IPS-18c (cell line): ENCODE data around the gene C9orf153.

Experiments
- H3K4me3 ChIP-seq: 2 replicates; pipeline ENCODE4 v1.7.0; 2013; ENCODE audit warnings: low read depth, mild to moderate bottlenecking, low read length, moderate library complexity; ENCODE audit not compliant: insufficient read depth
- H3K9me3 ChIP-seq: one replicate; pipeline ENCODE4 v1.6.1; 2013; ENCODE audit warnings: mild to moderate bottlenecking, low read length, moderate library complexity; ENCODE audit not compliant: control insufficient read depth, insufficient read depth

C9orf153 gene

DNA sequence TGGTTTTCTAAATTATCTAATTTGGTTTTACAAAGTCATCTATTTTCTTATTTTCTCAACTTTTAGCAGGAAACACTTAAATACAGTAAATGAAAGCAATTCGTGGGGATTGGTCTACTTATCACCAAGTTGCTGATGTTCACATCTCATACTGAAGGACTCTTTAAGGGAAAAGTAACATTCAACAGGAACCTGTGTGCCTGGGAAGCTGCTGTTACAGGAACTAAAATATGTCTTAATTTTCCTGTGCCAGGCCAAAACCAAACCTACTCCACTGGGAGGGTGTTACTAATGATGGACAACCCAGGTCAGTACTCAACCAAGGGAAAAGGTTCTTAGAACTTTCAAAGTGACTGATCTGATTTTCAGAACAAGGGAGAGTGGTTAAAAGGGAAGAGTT lies 17.6 kb upstream of the C9orf153 start:
- H3K4me3 ChIP-seq, result no peak overlapping the region
- H3K9me3 ChIP-seq, result no peaks in the 10 kb centered on the region

DNA sequence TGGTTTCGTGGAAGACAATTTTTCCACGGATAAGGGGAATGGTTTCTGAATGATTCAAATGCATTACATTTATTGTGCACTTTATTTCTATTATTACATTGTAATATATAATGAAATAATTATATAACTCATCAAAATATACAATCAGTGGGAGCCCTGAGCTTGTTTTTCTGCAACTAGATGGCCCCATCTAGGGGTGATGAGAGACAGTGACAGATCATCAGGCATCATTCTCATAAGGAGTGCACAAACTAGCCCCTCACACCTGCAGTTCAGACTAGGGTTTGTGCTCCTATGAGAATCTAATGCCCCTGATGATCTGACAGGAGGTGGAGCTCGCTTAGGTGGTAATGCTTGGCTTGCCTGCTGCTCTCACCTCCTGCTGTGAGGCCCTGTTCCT lies 16.5 kb upstream of the C9orf153 start:
- H3K4me3 ChIP-seq, result no peak overlapping the region
- H3K9me3 ChIP-seq, result no peaks in the 10 kb centered on the region

DNA sequence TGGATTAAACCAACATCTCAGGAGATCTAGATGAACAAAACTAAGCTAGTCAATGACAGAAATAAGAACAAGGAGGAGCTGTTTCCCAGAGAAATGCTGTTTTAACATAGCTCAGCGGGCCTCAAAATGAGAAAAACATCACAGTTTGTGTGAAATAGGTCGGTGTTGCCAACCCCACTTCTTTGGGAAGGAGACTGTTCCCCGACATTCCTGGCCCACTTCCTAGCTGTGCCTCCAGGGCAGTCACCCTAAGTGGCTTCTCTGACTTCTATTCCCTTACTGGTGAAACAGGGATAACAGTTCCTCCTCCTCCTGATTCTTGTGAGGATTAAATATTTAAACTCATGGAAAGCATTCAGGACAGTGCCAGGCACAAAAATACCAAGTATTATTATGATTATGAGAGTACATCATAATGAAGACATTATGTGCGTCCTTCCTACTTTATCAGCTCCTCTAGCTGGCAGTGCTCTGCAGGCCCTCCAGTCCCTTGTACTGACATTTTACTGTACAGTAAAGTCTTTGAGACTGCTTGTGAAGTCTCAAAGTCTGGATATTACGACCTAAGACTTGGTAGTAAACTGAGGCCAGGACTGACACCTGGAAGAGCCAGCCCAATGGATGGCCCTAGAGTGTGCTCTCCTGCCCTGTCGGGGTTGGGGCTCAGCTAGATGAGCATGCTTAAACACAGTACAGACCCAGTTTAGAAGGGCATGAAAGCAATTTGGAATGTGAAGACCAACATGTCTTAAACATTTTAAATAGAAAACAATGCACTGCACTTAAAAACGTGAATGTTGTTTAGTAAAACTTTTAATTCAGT lies 15.6 kb upstream of the C9orf153 start:
- Histone ChIP-seq H3K4me3 (no peak overlapping the region), H3K9me3 (no peaks in the 10 kb centered on the region)

DNA sequence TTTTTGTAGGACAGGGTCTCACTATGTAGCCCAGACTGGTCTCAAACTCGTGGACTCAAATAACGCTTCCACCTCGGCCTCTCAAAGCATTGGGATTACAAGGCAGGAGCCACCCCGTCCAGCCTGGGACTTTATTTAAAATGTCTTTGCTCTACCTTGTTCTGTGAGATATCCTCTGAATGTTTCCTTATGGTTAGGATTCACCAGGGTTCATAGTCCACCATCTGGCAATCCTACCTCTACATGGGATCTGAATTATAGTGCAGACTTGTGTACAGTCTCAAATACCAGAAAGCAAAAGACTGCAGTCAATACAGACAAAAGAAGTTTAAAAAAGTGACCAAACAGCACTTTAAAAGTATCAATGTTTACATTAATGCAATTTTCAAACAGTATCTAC lies 12.8 kb upstream of the C9orf153 start:
- no peak overlapping the region for H3K4me3 ChIP-seq
- H3K9me3 ChIP-seq, result no peaks in the 10 kb centered on the region

DNA sequence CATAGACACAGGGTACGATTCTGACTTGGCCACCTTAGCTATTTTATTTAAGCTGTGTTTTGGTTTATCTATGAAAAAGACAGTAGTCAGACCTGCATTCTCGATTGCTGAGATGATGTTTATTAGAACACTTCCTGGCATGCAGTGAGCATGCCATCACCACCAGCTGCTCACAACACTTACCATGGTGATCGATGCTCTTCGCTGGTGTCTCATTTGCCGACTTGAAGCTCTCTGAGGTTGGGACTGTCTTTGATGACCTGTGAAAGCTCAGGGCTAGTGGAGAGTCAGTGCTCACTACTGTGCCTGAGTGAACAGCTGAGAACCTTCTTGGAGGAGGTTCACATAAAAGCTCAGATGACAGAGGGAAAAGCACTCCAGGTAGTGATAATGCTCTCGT lies 4.4 kb upstream of the C9orf153 start:
- no peak overlapping the region for H3K4me3 ChIP-seq
- H3K9me3 ChIP-seq, result no peaks in the 10 kb centered on the region

DNA sequence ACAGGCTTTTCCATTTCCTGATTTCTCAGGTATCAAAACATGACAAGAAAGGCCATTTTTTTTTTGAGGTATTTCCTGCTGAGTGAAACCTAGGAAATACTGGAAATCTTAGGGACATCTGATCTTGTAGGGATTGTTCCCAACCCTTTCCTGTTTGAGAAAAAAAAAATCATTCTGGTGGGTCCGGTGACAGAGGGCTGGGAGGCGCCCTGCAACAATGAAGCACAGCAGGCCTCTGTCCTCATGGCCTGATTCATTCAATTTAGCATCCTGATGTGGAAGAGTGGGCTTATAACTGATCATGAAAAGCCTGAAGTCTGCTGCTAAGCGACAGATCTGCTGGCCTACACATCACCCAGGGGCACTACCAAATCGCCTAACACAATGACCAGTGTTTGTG lies 3.0 kb upstream of the C9orf153 start:
- Histone ChIP-seq H3K9me3 (no peaks in the 10 kb centered on the region), H3K4me3 (no peak overlapping the region)

DNA sequence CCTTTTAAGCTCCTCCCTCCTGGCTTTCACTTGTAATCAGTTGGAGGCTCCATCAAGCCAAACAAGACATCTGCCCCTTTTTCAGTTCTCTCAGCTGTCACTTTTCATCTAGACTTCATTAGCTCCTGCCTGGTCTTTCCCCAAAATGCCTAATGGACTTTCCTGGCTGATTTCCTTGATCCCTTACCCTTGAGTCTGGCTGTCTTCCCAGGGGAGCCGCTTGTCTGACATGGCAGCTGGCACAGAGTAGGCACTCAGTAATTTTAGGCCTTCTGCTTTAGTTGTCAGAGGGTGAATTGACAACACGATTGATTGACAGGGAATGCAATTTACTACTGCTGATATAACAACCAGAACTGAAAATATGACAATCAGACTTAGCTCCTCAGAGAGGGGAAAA lies 2.1 kb downstream of the C9orf153 start:
- Histone ChIP-seq H3K9me3 (no peaks in the 10 kb centered on the region), H3K4me3 (no peak overlapping the region)

DNA sequence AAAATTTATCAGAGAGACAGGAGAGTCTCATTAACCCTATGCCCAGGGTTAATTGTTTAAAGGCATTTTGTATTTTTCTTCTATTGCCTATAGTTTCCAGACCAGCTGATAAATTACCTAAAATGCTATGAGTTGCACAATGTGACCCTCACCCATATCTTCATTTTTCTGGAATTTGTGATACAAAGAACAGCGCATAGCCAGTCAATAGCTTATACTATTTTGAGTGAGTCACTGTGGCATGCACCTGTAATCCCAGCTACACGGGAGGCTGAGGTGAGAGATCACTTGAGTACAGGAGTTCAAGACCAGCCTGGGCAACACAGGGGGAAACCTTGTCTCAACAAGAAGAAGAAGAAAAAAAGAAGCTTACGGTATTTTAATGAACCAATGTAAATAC lies 2.8 kb downstream of the C9orf153 start:
- Histone ChIP-seq H3K9me3 (no peaks in the 10 kb centered on the region), H3K4me3 (no peak overlapping the region)

DNA sequence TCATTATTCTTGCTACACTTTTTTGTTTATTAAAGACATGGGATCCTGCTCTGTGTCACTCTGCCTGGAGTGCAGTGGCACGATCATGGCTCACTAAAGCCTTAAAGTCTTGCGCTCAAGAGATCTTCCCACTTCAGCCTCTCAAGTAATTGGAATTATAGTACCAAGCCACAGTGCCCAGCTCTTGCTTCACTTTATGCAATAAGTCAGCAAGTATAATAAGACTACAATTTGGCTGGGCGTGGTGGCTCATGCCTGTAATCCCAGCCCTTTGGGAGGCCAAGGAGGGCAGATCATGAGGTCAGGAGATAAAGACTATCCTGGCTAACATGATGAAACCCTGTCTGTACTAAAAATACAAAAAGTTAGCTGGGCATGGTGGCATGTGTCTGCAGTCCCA lies 5.9 kb downstream of the C9orf153 start:
- no peaks in the 10 kb centered on the region for H3K9me3 ChIP-seq

DNA sequence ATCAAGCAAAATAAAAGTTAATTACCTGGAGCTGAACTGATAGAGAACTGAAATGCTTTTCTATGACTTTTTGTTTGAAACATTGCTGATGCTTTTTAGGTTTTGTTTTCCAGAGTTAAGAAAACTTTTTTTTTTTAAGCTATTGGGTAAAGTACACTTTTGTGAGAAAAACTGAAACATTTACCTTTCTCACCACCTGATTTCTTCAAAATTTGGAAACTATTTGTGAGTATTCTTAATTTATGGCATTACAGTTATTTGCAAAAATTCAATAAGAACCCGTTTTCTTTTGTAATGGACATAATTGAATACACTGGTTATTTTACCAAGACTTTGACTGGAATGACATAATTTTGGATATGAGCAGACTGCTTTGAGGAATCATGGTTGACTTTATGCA lies 6.6 kb downstream of the C9orf153 start:
- Histone ChIP-seq H3K9me3 (no peaks in the 10 kb centered on the region), H3K4me3 (no peak overlapping the region)

More for the DNA sequence above, 5.9 kb downstream of the C9orf153 start:
- no peak overlapping the region for H3K4me3 ChIP-seq

DNA sequence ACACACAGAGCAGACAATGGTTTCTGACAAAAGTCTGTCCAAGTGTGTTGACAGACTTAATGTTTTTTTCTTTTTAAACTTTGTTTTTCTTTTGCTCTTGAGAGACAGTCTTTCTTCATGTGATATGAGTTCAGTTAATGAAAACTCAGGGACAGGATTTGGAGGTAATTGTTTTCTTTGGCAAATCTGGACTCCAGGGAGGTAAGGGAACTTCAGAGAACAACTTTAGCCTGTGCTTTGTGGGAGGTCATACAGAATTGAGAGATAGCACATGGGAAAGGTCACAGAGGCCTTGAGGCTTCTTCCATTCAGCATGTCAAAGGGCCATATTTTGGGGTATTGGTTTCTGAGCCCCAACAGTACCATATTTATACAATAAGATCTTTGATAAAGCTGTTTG lies 9.3 kb downstream of the C9orf153 start:
- no peak overlapping the region for H3K4me3 ChIP-seq
- no peaks in the 10 kb centered on the region for H3K9me3 ChIP-seq

DNA sequence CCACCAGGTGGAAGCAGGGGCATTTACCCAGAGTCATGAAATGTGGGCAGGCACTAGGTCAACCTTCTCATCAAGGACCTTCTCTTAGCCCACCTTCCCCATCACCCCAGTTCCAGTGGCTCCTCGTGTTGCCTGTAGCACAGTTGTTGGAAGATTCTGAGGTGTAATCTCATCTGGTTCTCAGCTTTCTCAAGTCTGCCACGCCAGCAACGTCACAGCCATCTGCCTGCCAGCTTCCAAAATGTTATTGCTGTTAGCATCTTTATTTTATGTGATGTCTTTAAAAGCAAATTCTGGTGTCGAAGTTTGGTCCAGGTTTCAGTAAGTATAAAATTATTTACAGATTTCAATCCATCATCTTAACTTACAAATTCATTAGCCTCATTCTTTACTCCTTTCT lies 10.7 kb downstream of the C9orf153 start:
- no peak overlapping the region for H3K4me3 ChIP-seq
- H3K9me3 ChIP-seq, result no peaks in the 10 kb centered on the region

DNA sequence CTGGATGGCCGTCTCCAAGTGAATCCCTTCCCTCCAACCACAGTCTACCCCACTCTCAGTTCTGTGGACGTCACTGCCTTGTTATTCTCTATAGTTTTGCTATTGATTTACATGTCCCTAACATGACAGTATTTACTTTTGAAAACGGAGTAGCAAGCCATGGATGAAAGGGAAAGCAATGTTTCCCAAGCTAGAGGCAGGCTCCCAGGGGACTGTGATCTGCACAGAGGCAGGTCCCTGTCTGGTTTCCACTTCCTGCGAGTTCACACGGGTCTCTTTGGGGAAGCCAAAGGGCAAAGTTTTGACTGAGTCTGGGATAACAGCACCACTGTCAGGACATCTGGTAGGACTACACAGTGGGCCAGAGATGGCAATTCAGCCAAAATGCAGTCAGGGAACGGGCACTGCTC lies 12.7 kb downstream of the C9orf153 start:
- Histone ChIP-seq H3K9me3 (no peaks in the 10 kb centered on the region), H3K4me3 (no peak overlapping the region)

DNA sequence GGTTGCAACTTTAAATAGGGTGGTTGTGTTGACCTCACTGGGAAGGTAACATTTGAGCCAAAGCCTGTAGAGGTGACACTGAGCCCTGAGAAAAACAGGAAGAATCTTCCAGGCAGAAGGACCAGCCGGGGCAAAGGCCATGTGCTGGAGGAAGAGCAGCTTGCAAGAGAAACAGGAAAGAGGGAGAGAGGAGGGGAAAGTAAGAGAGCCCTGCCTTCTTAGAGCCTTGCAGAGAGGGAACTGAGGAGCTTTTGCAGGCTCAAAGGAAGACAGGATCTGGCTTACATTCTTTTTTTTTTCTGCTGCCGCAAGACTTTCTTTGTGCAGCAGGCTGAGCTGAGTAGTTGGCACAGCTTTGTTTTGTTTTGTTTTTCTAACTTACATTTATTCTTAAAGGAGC lies 17.4 kb downstream of the C9orf153 start:
- Histone ChIP-seq H3K4me3 (no peak overlapping the region), H3K9me3 (no peaks in the 10 kb centered on the region)

DNA sequence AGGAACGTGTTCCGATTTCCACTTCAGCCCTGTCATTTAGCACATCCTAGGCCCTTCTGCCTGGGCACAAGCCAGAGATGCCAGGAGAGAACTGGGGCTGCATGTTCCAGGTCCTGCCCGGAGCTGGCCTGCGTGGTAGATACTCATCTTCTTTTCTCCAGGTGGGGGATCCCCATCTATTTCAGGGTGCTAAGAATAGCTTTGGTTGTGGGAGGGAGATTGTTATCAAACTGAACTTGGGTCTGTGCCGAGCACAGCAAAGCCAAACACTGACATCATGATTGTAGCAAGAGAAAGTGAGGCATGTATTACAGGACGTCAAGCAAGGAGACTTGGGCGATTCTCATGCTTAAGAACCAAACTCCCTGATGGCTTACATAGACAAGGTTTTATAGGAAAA lies 18.2 kb downstream of the C9orf153 start:
- H3K9me3 ChIP-seq, result no peaks in the 10 kb centered on the region
- no peak overlapping the region for H3K4me3 ChIP-seq

DNA sequence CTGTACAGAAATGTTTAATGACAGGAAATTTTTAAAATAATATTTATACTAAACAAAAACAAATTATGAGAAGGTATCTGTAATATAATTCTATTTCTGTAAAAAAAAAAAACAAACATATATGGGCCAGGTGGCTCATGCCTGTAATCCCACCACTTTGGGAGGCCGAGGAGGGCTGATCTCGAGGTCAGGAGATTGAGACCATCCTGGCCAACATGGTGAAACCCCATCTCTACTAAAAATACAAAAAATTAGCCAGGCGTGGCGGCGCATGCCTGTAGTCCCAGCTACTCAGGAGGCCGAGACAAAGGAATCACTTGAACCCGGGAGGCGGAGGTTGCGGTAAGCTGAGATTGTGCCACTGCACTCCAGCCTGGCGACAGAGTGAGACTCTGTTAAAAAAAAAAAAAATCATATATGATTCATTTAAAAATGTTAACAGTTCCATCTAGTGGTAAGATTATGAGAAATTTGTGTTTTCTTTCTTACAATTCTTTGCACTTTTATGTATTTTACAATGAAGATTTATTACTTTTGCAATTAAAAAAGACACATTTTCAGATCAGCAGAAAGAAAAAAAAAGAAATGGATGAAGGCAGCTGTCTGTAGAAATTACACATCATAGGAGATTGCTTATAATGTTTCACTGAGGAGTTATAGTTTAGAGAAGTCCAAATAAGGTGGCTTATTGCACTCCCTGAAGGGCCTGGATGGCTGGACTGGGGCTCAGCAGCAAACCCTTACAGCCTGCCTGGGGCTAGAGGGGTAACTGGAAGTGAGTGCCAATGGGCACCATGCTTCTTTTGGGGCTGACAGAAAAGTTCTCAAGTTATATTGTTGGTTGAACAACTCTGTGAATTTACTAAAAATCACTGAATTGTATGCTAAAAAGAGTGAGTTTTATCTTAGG lies 20.3 kb downstream of the C9orf153 start:
- Histone ChIP-seq H3K9me3 (no peaks in the 10 kb centered on the region), H3K4me3 (no peak overlapping the region)

DNA sequence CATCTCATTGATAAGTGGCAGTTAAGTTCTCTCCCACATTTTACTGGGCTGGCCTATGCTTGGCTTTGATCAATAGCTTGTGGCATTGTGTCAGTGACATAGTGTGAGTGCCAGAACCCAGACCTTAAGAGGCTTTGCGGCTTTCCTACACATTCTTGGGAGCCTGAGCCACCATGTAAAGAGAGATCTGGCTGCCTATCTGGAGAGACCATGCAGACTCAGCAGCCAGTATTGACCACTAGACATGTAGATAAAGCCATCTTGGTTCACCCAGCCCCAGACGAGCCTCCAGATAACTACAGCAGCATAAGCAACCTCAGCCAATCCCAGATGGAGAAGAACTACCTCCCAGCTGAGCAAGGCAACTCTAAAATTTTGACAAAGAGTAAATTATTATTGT lies 28.6 kb downstream of the C9orf153 start:
- H3K4me3 ChIP-seq, result no peak overlapping the region
- H3K9me3 ChIP-seq, result no peaks in the 10 kb centered on the region

DNA sequence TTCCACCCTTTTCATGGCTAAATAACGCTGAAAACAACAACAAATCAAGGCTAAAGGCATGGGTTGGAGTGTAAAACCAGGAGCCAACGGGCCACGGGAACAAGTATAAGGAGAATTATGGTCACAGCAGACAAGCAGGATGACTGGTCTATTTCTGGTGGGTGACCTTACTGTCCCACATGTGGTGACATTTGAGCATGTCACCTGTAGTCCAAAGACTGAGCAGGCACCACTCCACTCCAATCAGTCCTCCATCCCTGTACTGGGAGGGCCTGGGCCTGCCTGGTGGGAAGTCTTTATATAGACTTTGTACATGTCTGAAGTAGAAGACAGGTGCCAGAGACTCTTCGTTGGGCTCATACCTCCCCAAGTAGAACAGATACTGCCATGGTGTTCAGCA lies 36.8 kb downstream of the C9orf153 start:
- no peaks in the 10 kb centered on the region for H3K9me3 ChIP-seq
- no peak overlapping the region for H3K4me3 ChIP-seq
